Posterior cingulate gyrus (tissue), 11 donors: ENCODE measurements around the gene PDE10A.

ENCODE experiments used
- DNase-seq, 10 donors: peaks; one replicate each; pipeline versions ENCODE4 v3.0.0 to v3.0.0-alpha.2; 2020 to 2021; ENCODE audit warnings: mixed read lengths in 3 of 10
- intact Hi-C: fragments of 100-400 bp; cut with DNase I; formaldehyde crosslinking; loops from one replicate; pipeline ENCODE4 v1.15.1; 2023

Gene PDE10A

DNA sequence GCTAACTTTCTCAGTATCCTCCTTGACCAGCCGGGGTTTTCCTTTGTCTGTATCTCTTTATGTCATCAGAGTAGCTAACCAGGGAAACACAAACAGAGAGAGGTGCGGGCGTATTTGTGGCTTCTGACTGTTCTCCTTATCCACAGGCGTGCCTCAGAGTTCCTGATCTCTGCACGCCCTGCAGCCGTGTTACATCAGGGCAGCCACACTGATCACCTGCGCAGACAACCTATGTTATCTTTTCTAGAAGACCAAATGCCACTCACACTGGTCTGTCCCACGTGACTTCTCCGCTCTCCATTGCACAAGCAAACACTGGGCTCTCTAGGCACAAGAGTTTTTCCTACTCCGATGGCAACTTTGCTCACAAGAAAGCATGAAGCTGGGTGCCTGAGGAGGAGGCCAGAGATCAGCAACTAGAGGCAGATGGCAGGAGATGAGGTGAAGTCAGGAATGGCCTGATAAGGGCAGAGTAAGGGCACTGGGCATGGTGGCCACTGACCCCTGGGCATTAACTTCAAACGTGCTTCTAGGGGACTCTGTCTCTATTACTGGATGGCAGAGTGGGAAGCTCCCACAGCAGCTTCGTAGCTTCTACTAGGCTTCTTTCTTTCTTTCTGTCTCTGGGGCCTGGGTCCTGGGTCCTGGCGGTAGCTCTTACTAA lies 4.5 kb downstream of the PDE10A start:
- no peak for DNase-seq
- intact Hi-C loops, result no loop called here

DNA sequence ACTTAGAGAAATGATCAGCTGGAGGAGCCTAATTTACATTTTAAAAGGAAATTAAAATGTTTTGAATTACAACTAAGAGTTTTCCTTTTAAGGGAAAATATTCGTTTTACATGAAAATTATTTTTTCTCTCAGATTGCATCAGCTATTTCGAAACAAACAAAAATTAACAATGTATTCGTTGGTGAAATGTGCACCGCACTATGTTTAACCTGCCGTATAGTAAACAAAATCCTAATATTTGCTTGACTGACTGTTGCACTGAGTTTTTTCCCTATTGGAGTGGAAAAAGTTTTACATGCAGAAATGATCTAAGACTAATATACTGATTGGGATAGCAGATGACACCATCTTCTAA lies 5.7 kb downstream of the PDE10A start:
- intact Hi-C loops, result no loop called here
- no peak for DNase-seq

DNA sequence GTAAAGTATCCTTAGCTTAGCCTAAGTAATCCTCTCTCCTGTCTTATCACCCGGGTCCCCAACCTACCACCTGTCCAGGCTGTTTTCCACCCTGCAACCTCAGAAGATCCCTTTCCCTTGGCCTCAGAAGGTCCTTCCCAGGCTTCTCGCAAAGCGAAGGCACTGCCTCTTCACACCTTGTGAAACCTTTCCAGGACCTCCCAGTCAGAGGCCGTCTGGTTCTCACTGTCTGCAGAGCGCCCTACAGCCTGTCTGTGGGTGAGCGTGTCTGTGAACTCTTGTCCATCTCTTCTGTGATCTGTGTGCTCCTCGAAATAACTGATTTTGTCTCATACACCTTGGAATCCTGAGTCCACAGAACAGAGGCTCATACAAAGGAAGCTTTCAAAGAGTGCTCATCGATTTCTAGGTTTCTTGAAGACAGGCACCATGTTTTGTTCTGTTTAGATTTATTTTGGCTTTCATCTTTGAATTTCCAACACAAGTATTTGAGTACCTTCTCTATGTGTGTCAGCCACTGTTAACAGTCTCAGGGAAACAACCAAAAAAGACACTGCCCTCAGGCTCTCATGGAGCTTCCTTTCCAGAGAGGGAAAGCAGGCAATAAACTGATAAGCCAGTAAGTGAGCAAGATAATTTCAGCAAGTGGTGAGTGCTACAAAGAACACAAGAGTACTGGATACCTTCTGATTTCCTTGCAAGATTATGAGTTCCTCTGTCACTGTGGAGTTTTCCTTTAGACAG lies 6.3 kb downstream of the PDE10A start:
- DNase-seq, result no peak
- intact Hi-C loops, result no loop called here

DNA sequence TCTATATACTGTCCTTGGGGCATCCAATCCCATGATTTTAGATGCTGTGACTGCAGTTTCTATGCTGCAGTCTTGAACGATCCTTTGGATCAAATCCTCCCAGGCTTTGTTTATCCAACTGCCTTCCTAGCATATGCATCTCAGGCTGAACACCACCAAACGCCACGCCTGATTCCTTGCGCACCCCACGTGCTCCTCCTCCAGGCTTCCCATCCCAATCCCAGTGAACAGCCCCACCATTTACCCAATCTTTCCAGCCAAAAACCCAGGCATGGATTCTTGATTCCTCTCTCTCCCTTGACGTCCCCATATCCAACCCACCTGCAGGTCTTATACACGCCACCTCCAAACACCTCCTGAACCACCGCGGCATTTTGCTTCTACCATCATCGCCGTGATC lies 7.8 kb downstream of the PDE10A start:
- no peak for DNase-seq
- intact Hi-C loops, result no loop called here

DNA sequence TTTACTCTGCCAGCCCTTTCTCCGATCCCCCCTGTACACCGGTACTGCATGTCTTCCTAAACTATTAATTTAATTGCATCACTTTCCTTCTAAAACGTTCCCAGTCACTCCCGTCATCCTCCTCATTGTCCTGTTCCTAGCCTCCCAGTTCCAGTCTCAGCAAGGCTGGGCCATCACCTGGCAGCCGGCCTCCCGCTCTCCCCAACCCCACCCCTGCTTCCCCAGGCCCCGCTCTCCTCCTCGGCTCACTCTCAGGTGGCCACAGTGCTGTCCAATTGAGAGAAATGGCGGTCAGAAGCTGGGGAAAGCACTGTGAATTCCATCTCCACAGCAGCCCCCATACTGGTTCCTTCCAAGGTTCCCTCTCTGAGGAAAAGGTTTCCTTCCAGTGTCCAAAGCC lies 8.9 kb downstream of the PDE10A start:
- intact Hi-C loops, result no loop called here
- no peak for DNase-seq

DNA sequence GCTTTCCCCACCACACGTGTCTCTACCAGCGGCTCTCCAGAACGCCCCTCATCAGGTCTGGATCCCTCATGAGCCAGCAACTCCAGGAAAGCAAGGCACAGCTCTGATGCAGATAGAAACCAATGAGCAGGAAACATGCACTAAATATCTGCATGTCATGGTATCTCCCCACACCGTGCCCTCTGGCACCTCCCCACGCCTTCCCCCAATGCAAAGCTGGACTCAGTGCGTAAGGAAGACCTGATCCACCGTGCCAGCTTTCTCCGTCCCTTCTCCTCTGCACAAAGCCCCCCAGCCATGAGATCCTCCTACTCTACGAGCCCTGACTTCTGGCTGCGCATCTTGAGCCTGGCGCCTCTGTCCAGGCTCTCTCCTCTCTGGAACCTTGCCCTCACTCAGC lies 9.4 kb downstream of the PDE10A start:
- DNase-seq, result no peak
- intact Hi-C loops, result no loop called here

DNA sequence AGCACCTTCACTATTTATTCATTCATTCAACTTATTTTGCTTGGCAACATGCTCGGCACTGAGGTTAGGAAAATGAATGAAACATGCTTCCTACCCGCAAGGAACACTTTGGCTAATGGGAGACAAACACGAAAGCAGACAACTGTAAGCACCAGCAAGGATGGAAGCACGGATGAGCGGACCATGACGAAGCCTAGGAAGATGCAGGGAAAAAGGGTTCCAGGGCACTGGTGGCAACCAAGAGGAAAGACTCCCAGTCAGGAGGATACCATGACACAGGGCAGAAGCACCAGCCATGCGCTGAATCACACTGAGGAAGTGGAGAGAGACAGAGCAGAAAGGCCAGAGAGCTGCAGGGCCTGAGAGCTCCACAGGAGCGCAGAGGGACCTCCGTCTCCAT lies 9.8 kb downstream of the PDE10A start:
- DNase-seq, result no peak
- intact Hi-C loops, result no loop called here

DNA sequence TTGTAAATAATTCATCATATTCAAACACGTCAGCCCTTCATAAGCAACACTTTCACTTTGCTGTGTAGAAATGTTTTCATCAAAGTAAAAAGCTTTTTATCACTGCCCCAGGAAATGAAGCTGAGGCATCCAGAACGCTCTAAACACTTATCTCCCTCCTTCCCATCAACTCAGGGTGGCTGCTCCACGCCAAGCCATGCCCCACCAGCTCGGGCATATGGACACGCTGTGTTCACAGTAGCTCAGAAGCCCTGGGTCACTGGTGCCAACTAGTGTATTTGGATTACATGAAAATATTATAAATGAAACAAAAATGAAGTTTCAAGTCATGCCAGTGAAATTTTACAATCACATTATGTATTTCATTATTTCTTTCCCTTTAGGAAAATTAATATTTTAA lies 10.3 kb downstream of the PDE10A start:
- DNase-seq, result no peak
- intact Hi-C loops, result no loop called here

DNA sequence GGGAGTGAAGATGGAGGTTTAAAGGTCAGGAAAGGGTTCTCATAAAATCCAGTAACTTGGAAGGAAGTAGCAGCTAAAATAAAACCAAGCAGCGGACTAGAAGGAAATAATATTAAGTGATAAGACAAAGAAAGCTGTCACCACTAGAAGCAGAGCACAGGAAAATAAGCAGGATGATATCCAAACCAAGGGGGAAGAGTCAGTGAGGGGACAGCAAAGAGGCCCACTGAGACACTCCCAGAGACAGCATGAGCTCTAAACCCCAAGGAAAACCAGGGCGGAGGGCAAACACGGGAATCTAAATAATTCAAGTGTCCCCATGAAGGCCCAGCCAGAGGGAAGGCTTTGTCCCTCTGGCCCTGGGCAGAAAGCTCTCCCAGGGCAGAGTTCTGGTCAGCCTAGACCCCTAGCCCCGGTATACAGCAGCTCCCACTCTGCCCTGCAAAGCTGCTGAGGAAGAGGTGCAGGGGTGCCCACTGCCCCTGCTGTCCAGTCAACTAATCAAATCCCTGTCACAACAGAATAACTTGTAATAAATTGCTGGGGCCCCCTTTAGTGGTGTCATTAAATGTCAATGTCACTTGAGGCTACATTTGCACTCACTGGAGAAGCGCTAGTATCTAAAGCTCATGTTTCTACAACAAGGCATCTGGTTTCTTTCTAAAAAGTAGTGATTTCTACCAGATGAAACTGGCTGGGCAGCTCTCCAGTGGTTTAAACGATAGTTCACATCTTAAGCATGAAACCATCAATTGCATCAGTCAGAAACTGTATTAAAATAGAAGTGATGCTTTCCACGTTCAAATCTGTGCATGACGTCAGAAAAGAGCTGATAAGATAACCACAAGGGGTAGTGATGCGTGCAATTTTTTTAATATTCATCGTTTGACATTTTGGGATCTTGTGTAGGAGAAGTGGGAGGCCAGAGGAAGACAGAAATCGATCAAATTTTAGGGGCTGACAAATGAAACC lies 13.6 kb downstream of the PDE10A start:
- intact Hi-C loops, result no loop called here
- DNase-seq, result no peak

DNA sequence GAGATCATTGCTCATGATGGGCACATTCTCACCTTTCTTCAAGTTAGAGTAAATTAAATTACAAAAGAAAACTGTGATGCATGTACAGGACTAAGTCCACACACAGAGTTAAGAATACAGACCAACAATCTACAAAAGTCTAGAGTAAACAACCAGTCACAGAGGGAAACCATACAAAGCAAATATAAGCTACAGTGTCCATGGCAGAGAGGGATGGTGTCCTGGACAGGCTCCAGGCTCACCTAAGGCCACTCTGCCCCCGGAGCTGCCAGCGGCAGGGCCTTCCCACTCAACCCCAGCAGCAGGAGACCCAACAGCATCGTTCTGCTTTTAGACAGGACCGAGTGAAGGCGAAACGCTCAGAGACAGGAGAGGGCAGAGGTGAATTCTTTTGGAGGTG lies 16.0 kb downstream of the PDE10A start:
- intact Hi-C loops, result no loop called here

DNA sequence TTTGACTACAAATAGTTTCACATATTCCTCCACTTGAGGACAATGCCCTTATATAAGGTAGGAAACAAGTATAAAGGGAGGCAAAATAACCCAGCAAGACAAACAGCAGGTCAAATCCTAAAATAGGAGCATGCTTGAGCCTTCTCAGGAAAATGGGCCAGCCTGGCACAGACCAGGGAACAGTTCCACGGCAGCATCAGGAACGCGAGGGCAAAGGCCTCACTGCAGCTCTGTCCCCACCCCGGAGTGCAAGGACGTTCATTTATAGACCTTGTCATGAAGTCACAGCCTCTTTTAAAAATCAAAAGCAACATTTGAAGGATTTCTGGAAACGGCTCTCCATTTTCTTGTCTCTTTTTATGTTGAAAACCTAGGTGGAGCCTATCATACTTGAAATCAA lies 17.1 kb downstream of the PDE10A start:
- DNase-seq, result no peak
- intact Hi-C loops, result no loop called here

More for the DNA sequence above, 16.0 kb downstream of the PDE10A start:
- DNase-seq, result no peak

DNA sequence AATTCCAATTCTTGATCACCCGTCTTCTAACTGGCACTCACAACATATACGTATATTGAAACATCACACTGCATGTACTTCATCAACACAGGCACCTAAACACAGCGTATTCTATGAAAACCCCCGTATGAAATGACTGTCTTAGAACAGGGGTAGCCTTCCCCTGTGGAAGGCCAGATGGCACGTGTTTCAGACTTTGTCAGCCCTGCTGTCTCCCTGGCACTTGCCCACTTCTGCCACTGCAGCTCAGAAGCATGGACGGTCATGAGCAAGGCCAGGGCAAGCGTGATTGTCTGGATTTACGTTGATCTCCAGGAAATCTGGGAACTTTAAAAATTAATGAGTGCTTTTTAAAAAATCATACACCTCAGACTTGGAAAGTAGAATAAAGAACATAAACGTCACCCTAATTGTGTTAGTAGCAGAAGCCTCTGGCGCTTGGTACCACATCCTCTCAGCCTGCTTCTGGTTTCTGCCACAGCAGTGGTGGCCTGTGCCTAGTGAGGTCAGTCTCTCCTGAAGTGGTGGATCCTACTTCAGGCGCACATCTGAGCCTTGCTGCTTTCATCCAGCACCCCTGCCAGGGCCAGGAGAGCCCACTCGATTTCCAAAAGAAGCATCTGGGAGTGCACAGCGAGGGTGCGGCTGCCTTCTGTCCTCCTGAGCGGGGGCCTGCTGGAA lies 18.3 kb downstream of the PDE10A start:
- intact Hi-C loops, result no loop called here
- DNase-seq, result no peak

DNA sequence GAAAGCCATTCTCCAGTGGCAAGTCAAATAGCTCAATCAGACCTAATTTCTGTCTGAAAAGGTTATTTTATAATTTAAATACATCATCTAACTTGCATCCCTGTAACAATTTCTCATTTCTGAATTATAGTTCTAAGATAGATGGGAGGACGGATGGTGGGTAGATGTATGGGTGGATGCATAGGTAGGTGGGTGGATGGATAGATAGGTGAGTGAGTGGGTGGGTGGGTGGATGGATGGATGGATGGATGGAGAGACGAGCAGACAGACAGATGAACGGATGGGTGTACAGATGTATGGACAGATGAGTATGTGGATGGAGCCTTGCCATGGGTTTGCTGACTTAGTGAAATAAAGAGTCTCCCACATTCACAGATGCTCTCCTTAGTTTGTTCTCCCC lies 20.0 kb downstream of the PDE10A start:
- intact Hi-C loops, result no loop called here
- DNase-seq, result no peak

DNA sequence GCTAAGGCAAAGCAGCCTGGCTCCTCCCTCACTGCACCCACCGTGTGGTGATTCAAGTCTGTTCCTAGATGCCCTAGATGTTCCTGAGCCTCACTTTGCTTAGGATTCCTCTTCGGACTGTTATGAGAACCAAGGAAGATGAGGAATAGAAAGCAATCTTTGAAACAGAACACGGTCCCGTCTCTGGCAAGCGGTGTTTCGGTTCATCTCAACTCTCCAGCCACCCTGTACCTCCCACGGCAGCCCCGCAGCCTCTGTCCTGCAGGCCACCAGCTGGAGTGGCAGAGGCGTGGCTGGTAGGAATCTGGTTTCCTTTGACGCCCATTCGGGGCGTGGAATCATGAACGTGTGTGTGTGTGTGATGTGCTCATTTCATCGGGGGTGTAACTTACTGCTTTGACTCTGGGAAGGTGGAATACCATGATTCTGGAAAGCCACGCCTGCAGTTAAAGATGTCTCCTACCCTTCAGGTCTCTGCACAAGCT lies 21.3 kb downstream of the PDE10A start:
- intact Hi-C loops, result no loop called here
- no peak for DNase-seq

DNA sequence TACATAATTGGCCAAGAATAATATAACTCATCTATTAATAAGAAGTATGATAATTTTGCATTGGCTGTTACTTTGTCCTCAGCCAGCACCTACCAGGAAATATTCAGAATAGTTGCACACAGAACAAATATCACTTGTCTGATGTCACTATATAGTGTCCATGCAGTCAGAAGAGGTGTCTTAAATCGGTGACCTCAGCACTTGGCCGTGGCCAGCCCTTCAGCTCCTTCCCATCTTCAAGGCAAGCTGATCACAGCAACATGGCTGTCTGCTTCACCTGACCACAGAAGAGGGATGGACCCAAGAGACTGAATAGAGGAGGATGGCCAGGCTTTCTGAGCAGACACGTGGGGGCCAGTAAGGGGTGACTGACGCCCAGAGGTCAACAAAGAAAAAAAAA lies 22.2 kb downstream of the PDE10A start:
- no peak for DNase-seq
- intact Hi-C loops, result no loop called here

DNA sequence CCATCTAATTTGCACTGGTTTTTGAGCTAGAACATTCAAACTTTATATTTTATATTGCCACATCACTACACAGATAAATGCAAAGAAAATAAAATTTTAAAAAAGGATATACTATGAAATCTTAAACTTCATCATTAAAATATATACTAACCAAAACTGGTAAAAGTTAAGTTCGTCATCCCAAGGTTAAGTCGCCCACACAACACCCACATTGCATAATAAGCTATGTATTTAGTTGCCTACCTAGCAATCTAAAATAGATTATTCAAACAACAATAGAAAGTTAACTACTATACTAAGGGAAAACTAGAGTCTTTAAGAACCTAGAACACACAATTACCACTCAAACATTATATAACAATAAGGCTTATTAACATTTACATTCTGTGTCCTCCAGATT lies 24.5 kb downstream of the PDE10A start:
- DNase-seq, result no peak
- intact Hi-C loops, result no loop called here

DNA sequence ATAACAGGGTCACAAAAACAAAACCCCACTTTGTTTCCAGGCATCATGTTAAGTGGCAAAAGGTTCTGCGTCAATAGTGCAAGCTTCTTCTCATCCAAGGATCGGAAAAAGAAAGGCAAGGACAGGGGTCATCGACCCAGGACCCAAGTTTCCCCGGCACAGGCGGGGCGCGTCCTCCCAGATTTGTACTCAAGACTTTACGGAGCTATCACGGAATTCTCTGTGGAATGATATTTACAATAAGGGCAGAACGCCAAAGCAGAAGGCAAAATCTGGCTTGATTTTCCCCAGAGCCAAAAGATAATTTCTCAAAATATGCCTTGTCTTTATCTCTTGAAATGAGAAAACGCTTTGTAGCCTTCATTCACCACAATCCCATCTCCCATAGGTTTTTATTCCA lies 25.5 kb downstream of the PDE10A start:
- no peak for DNase-seq
- intact Hi-C loops, result no loop called here

DNA sequence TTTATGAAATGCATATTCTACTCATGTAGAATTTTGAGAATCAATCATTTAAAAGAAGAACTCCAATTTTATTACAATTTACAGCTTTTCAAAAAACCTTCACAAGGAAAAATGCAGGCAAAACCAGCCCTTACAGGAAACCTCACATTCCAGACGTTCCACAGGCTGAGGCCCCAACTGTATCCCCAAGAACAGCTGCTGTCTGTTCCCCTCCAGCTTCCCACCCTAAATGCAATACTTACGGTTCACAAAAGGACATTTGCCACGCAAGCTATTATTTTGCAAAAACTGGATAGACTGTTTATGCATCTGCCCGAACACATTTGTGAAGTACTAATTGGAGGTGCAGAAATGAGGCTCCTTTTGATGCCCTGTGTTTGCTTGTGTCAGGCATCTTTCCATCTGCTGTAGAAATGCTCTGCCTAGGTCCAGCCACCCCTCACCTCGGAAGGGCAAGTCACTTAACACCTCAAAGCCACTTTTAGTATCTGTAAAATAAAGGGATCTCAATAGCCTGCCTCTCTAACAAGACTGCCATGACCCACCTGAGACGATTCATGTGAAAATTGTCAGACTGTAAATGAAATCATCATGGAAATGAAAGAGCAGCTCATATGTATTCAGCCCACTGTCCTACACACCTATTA lies 26.5 kb downstream of the PDE10A start:
- DNase-seq, result no peak

DNA sequence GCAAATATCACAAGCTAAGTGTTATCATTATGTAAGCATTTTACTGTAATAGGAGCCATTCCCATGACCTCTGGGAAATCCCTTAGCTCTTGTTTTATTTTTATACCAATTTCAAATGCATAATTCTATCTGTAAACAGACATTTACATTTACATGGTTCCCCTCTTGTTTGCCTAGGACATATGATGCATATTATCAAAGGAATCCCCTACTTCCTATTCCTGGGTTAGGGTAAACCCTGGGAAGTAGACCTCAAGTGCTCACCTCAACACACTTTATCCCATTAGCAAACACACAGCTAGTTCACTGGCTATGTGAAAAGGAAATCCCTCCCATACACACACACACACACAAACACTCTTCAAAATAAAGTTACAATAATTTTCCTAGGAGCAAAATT lies 27.1 kb downstream of the PDE10A start:
- intact Hi-C loops, result no loop called here
- DNase-seq, result no peak

More for the DNA sequence above, 26.5 kb downstream of the PDE10A start:
- intact Hi-C loops, result no loop called here
